T-helper 2 cell treated with Interferon-gamma antibody and Interleukin-4, amounts not matched to agents 100 ng/mL and 5 ng/mL, for 36 hours (primary cell): ENCODE measurements around the gene SLC6A6. TPM values are rescaled to one million over a fixed set of nuclear protein-coding genes. Genes with fewer than 3 reads are reported as not detected.

Source experiments
- intact Hi-C: fragments of 100-400 bp; cut with micrococcal nuclease; formaldehyde crosslinking; loops from one replicate; pipeline ENCODE4 v1.15.1; 2023
- total RNA-seq: library from RNA; stranded (reverse); gene quantifications from 2 replicates; pipeline ENCODE4 v1.2.3, GENCODE V29; 2022

SLC6A6 gene
- total RNA-seq, 1 donor from 2014 or later = 41.9 TPM

- intact Hi-C loops = no loop called here
These were observed 133.2 kb downstream of the SLC6A6 start for GRCh38 chr3:14535616-14536015.

DNA sequence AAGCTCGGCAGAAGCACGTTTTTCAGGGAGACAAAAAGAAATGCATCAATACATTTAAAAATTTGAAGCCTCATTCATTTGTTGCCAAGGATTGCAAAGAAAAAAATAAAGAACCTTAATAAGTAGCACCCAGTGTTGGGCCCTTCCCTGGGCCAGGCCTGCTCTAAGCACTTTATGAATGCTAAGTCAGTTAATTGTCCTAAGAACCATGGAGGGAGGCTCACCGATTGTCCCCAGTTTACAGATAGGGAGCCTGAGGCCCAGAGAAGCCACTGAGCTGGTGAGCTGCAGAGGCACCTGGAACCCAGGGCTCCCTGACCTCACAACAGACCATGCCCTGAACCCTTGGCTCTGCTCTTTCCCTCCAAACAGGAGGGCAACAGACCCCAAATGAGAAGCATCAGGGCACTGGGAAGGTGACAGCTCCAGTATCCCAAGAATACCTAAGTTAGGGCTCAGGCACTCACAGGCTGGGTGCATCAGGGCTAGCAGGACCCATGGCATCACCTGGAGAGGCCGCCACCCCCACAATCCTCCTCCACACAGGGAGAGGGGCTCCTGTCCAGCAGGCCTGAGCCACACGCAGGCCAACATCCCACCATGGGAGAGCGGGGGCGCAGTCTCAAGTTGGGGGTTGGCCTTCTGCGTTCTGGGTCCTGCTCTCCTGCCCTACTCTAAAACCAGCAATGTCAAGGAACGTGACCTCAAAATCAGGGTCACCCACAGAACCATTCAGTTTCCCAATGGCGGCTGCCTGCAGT, 133.8 kb downstream of the SLC6A6 start:
- intact Hi-C loops = no loop called here

- intact Hi-C loops = no loop called here
These were observed 134.6 kb downstream of the SLC6A6 start for GRCh38 chr3:14536837-14537589.

GRCh38 chr3:14537590-14538450, 135.4 kb downstream of the SLC6A6 start:
- intact Hi-C loops = no loop called here

- intact Hi-C loops = no loop called here
These were observed 136.2 kb downstream of the SLC6A6 start for GRCh38 chr3:14538451-14539088.

Other genes with a start within 250 kb of the SLC6A6 start
- gene XPC, start 224.0 kb upstream of the SLC6A6 start, total RNA-seq = 36.7 and 37.6 TPM in 2 replicates
- gene LSM3, start 223.8 kb upstream of the SLC6A6 start, total RNA-seq = 15.5 and 15.6 TPM in 2 replicates
- gene GRIP2, start 137.7 kb downstream of the SLC6A6 start, total RNA-seq = not detected in 2 replicates
- 19.9 and 20.5 TPM in 2 replicates for gene CCDC174, start 249.2 kb downstream of the SLC6A6 start, total RNA-seq